ENCODE results near the gene APEH. TPM values are rescaled to one million over a fixed set of nuclear protein-coding genes. Genes with fewer than 3 reads are reported as not detected.

APEH gene
- total and polyA plus RNA-seq, 8 donors: 26.1 to 57.3 (median 45.9) TPM

DNA sequence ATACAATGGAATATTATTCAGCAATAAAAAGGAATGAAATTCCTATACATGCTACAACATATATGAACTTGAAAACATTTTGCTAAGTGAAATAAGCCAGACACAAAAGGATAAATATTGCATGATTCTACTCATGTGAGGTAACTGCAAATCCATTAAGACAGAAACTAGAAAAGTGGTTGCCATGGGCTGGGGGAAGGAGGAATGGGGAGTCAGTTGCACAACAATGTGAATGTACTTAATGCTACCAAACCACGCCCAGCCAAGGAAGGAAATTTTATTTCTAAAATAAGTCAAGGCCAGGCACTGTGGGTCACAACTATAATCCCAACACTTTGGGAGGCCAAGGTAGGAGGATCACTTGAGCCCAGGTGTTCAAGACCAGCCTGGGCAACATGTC, 59.4 kb downstream of the APEH start:
- no peak overlapping the region for H3K27ac ChIP-seq
- H3K4me1 ChIP-seq: no peaks in the 10 kb centered on the region
- no peak for TF ChIP-seq CTCF (IDR thresholded peaks at IDR 0.05)
- ATAC-seq (no peak), FAIRE-seq (no peak), DNase-seq (no peak)
- H3K9me3 ChIP-seq: no peaks in the 10 kb centered on the region
- no peak overlapping the region for H3K4me3 ChIP-seq
- 90 to 96% methylated on average over 1 of the region's 1 CpG for WGBS, 2 donors
- intact Hi-C loops (cut with DNase I): no loop called here
- no peaks in the 10 kb centered on the region for H3K27me3 ChIP-seq
- peaks cover 4 to 50% (median 12%) of the 10 kb centered on the region in 3 donors for H3K36me3 ChIP-seq

Other genes with a start within 250 kb of the APEH start
- gene NICN1, start 245.0 kb upstream of the APEH start, total RNA-seq: 10 to 100 TPM in 1 of 6 donors, 1 to 10 TPM in 5; 5.3 to 12.6 (median 6.9) TPM
- 1 to 10 TPM; 9.8 to 9.9 TPM for gene NICN1, start 245.0 kb upstream of the APEH start, polyA plus RNA-seq
- gene DAG1, start 204.1 kb upstream of the APEH start, total RNA-seq: 100 to 1,000 TPM in 1 of 6 donors, 10 to 100 TPM in 5; 60.8 to 108 (median 71.6) TPM
- 10 to 100 TPM; 15.5 to 19.9 TPM for gene DAG1, start 204.1 kb upstream of the APEH start, polyA plus RNA-seq
- 1 to 10 TPM in 3 of 6 donors, under 1 TPM in 3; 0.56 to 1.2 (median 0.85) TPM for gene BSN, start 119.9 kb upstream of the APEH start, total RNA-seq
- gene BSN, start 119.9 kb upstream of the APEH start, polyA plus RNA-seq: 1 to 10 TPM in 1 of 2 donors, under 1 TPM in 1; 0.89 to 1.6 TPM
- 10 to 100 TPM; 17.2 to 36.5 (median 21.6) TPM for gene MST1, start 15.1 kb downstream of the APEH start, total RNA-seq
- gene MST1, start 15.1 kb downstream of the APEH start, polyA plus RNA-seq: 100 to 1,000 TPM in 1 of 2 donors, 10 to 100 TPM in 1; 83.0 to 150 TPM
- 10 to 100 TPM; 13.5 to 27.6 (median 18.3) TPM for gene RNF123, start 15.2 kb downstream of the APEH start, total RNA-seq
- 10 to 100 TPM; 21.8 to 24.3 TPM for gene RNF123, start 15.2 kb downstream of the APEH start, polyA plus RNA-seq
- gene AMIGO3, start 45.3 kb downstream of the APEH start, total RNA-seq: not detected
- gene AMIGO3, start 45.3 kb downstream of the APEH start, polyA plus RNA-seq: 1 to 10 TPM; 3.9 to 4.0 TPM
- gene GMPPB, start 49.6 kb downstream of the APEH start, total RNA-seq: 10 to 100 TPM; 22.4 to 46.7 (median 31.4) TPM
- gene GMPPB, start 49.6 kb downstream of the APEH start, polyA plus RNA-seq: 10 to 100 TPM; 35.9 to 38.1 TPM
- 10 to 100 TPM; 12.0 to 28.5 (median 17.1) TPM for gene IP6K1, start 112.2 kb downstream of the APEH start, total RNA-seq
- gene IP6K1, start 112.2 kb downstream of the APEH start, polyA plus RNA-seq: 10 to 100 TPM; 11.2 to 13.3 TPM
- not detected for gene CDHR4, start 125.5 kb downstream of the APEH start, total RNA-seq
- gene CDHR4, start 125.5 kb downstream of the APEH start, polyA plus RNA-seq: not detected
- gene INKA1, start 128.9 kb downstream of the APEH start, total RNA-seq: 1 to 10 TPM in 1 of 6 donors, under 1 TPM in 5; 0.55 to 1.4 (median 0.62) TPM
- 1 to 10 TPM; 1.6 to 2.0 TPM for gene INKA1, start 128.9 kb downstream of the APEH start, polyA plus RNA-seq
- gene UBA7, start 139.6 kb downstream of the APEH start, total RNA-seq: 10 to 100 TPM; 17.7 to 63.9 (median 28.8) TPM
- 10 to 100 TPM; 72.9 to 86.2 TPM for gene UBA7, start 139.6 kb downstream of the APEH start, polyA plus RNA-seq
- 1 to 10 TPM in 2 of 6 donors, under 1 TPM in 4; 0.79 to 2.5 (median 0.84) TPM for gene TRAIP, start 182.2 kb downstream of the APEH start, total RNA-seq
- 1 to 10 TPM; 1.4 to 2.3 TPM for gene TRAIP, start 182.2 kb downstream of the APEH start, polyA plus RNA-seq
- gene CAMKV, start 195.6 kb downstream of the APEH start, total RNA-seq: under 1 TPM in 2 of 6 donors, not detected in 4; 0.19 to 0.22 TPM
- gene CAMKV, start 195.6 kb downstream of the APEH start, polyA plus RNA-seq: under 1 TPM in 1 of 2 donors, not detected in 1; 0.42 TPM
- 10 to 100 TPM in 1 of 6 donors, 1 to 10 TPM in 5; 4.9 to 14.7 (median 6.4) TPM for gene MST1R, start 229.5 kb downstream of the APEH start, total RNA-seq
- 10 to 100 TPM in 1 of 2 donors, 1 to 10 TPM in 1; 9.6 to 12.4 TPM for gene MST1R, start 229.5 kb downstream of the APEH start, polyA plus RNA-seq